T47D (cell line): ENCODE measurements around the gene SRCAP.

Experiments used
- DNase-seq, 2 experiments: peaks; one replicate each; pipeline versions ENCODE4 v3.0.0 to v3.0.0-alpha.2; 2011 to 2012; ENCODE audit warnings: low read depth in 1 of 2, low spot score in 1 of 2
- JUND ChIP-seq: IDR thresholded peaks from 2 replicates; pipeline ENCODE4 v1.6.1; 2012; ENCODE audit warnings: low read depth
- in situ Hi-C: cut with HindIII; loops from 2 replicates; pipeline ENCODE4 v1.10.0; 2016; ENCODE audit warnings: low sequenced_read_pairs, low pct_unique_long_range_greater_than_20kb

The SRCAP gene

GRCh38 chr16:30775392-30776188, 76.6 kb downstream of the SRCAP start:
- in situ Hi-C loops = no loop called here
- TF ChIP-seq JUND = no peak
- peak; percentile 88 to 93 for DNase-seq

- in situ Hi-C loops = no loop called here
- TF ChIP-seq JUND = no peak
- no peak for DNase-seq
Measured at GRCh38 chr16:30777591-30778297, 78.8 kb downstream of the SRCAP start.

- no peak for TF ChIP-seq JUND
- DNase-seq = no peak
- in situ Hi-C loops = no loop called here
Measured at GRCh38 chr16:30778549-30779244, 79.7 kb downstream of the SRCAP start.

- DNase-seq = no peak
- in situ Hi-C loops = no loop called here
- TF ChIP-seq JUND = no peak
Measured at GRCh38 chr16:30779596-30779995, 80.6 kb downstream of the SRCAP start.

GRCh38 chr16:30780021-30780420, 81.0 kb downstream of the SRCAP start:
- in situ Hi-C loops = no loop called here
- DNase-seq = no peak
- no peak for TF ChIP-seq JUND

GRCh38 chr16:30780549-30780948, 81.6 kb downstream of the SRCAP start:
- no peak for DNase-seq
- in situ Hi-C loops = no loop called here
- TF ChIP-seq JUND = no peak

- in situ Hi-C loops = no loop called here
- DNase-seq = no peak
- no peak for TF ChIP-seq JUND
Measured at GRCh38 chr16:30782486-30783279, 83.7 kb downstream of the SRCAP start.

GRCh38 chr16:30783280-30784109, 84.5 kb downstream of the SRCAP start:
- DNase-seq = no peak
- in situ Hi-C loops = no loop called here
- no peak for TF ChIP-seq JUND

- DNase-seq = no peak
- in situ Hi-C loops = no loop called here
- no peak for TF ChIP-seq JUND
Measured at GRCh38 chr16:30784215-30784614, 85.2 kb downstream of the SRCAP start.

GRCh38 chr16:30785126-30786106, 86.4 kb downstream of the SRCAP start:
- DNase-seq = no peak
- in situ Hi-C loops = no loop called here
- TF ChIP-seq JUND = no peak
